ENCODE data around the gene UBE2J1.

The UBE2J1 gene

DNA sequence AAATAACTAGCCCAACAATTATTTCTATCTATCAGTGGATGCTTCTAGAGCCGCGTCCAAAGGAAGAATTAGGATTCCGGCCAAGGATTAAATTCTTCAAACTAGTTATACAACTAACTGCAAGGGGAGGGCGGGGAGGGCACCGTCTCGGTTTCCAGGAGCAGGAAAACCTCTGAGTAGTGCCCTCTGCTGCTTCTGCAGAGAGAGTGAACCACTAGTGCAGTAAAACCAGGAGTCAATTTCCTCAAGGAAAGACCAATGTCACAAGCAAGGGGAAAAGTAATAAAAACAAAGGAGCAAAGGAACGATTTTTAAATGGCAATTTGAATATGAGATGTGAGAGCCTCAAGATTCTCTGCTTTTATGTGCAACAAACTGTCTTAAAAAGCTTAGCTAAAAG, 16.5 kb upstream of the UBE2J1 start:
- Histone ChIP-seq H3K4me3 (no peak overlapping the region), H3K27ac (no peak overlapping the region)

DNA sequence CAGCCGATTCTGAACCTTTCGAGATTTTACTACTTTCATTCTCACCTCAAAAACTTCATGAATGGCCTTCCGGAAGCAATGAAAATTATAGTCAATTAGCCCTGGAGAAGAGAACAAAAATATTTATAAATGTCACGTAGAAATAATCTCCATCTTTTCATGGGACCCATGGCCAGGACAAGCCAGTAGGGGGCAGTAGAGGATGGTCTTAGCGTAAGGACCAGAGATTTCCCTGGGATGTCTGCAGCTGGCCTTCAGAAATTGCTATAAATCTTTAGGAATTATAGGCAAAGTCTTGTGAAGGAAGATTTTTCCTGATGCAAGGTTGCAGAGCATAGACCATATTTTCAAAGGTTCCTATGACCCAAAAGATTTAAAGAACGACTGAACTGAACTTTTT, 15.6 kb upstream of the UBE2J1 start:
- H3K4me3 ChIP-seq, result no peak overlapping the region

DNA sequence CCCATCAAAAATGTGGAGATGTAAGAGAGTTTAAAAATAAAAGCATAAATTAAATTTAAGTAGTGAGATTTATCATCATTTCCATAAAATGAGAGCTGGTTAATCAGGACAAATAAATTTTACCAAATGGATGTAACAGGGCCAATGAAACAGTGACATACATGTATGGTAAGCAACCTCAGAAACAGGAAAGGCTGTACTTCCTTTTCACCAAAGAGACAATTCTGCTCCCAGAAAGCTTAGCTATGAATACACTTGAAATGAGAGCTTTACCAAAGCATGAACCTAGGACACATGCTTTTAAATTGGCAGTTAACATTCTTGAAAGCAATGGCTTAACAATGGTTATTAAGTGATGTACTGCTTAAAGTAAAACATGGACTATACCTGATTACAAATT, 12.1 kb upstream of the UBE2J1 start:
- Histone ChIP-seq H3K27ac (no peak overlapping the region), H3K4me3 (no peak overlapping the region)

More for the DNA sequence above, 15.6 kb upstream of the UBE2J1 start:
- no peak overlapping the region for H3K27ac ChIP-seq

DNA sequence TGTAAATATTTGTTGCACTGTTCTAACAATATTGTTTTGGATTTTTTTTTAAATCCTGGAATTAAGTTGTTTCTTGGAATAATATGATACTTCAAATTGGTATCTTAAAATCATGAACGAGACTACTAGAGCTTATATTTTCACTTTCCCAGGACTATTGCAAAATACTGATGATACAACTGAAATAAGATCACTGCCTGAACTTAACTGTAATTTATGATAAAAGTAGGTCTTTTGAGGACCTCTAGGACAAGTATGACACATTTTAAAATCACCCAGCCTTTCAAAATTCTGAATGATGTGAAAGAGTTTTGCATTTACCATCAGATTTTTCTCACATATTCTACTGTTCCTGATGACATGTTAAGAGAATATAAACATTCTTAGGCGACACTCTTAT, 8.6 kb upstream of the UBE2J1 start:
- no peak overlapping the region for H3K4me3 ChIP-seq
- H3K27ac ChIP-seq, result no peak overlapping the region

DNA sequence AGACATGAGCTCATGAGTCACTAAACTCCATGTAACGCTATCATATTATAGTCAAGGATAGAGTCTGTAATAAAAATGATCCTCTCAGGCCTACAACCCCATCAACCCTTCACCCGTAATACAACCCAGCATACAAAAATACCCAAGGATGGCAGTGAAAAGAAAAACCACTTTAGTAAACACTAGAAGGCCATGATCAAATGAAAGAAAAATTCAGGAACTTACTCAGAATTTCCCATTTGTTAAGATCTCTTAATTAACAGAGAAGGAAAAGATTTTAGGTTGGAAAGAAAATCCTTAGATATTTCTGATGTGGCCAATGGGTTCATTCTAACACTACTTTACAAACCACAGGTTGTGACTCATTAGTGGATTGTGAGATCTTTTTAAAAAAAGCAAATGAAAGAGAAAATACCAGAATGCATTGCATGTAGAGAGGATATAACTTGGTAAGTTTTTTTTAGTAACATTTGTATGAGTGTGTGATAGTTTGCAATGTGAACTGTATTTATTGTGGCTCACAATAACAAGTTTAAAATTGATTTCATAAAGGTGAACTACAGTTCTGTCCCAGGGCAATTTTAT, 8.0 kb upstream of the UBE2J1 start:
- no peak overlapping the region for H3K4me3 ChIP-seq
- peak overlapping the region in 2 of 21 experiments; percentile 26 to 27 for H3K27ac ChIP-seq

DNA sequence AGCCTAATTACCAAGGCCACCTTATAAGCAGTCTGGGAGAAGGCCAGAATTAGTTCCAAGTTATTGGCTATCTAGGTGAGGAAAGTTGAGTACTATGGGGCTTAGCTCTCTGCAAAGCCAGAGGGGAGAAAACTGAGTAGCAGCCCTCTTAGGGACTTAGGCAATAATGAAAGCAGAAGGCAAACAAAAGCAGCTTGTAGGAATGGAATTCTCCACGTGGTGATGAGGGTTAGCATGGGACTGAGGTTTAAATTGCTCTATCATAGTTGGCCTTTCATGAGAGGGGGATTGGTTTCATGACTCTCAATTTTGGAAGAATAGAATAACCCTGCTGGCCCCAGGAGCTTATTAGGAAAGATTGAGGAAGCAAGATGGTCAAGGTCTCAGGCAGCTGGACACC, 7.0 kb upstream of the UBE2J1 start:
- Histone ChIP-seq H3K27ac (peak overlapping the region in 1 of 21 experiments; percentile 26), H3K4me3 (no peak overlapping the region)

DNA sequence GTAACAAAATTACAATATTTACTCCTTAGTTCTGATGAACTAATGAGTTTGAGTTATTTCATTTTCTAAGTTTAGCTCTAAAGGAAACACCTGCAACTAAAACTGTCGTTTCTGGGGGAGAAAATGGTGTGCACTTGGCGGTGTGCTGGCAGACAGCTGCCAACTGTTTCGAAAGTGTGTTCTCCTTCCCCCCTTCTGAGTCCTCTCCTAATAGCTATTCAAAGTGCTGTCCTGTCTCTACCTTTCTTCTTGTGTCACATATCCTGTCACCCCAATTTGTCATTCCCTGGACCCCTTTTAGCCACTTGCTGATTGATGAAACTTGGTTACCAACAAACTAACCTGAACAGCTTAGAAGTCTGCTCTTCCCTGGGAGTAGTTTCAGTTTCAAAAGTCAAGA, 4.9 kb upstream of the UBE2J1 start:
- peak overlapping the region in 3 of 21 experiments; percentile 34 to 64 (median 44) for H3K27ac ChIP-seq
- no peak overlapping the region for H3K4me3 ChIP-seq

DNA sequence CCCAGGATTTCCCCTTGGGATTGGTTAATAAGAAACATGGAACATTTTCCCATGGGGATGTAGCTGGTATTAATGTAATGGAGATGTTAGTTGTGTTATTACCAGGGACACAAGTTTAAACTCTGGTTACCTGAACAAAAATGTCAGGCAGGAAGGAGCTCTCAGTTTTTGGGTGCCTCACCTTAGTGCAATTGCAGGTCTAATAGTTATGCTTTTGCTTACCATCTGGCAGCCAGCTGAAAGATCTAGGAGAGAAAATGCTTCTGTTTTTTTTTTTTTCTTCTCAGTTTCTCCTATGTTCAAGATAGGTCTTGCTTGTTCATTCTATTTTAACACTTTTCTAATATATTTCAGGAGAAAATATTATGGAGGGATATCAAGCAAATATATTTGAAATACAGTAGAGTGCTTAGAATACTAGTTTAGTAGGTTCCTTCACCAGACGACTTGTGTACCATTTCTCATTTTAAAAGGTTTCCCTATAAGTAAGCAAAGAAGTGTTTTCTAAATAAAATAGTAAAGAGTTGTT, 4.2 kb upstream of the UBE2J1 start:
- Histone ChIP-seq H3K27ac (peak overlapping the region in 3 of 21 experiments; percentile 34 to 64 (median 44)), H3K4me3 (no peak overlapping the region)

DNA sequence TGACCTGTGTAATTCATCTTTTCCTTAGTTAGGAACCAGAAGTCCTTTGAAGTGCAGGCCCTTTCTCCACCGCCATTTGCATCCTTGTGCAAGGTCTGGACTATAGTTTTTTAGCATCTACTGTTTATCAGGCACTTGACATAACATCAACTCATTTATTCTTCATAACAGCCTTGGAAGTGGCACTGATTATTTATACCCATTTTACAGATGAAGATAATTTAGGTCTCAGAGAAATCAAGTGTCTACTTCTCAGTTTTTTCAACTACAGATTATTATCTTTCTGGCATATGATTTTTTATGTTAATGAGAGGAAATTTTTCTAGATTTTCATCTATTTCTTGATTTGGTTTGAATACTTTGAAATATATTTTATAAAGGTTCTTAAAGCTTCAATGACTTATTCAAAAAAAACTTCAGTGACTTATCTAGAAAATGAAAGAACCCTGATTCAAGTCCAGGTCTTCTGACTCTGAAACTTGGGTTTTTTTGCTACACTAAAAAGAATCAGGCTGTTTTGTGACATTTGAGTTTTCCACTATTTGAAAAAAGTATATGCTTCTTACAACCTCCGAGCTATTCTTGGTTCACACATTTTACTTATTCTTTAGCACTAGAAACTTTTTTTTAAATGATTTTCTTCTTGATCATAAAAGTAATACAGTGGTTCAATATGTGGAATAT, 3.1 kb upstream of the UBE2J1 start:
- no peak overlapping the region for H3K4me3 ChIP-seq
- H3K27ac ChIP-seq, result no peak overlapping the region

DNA sequence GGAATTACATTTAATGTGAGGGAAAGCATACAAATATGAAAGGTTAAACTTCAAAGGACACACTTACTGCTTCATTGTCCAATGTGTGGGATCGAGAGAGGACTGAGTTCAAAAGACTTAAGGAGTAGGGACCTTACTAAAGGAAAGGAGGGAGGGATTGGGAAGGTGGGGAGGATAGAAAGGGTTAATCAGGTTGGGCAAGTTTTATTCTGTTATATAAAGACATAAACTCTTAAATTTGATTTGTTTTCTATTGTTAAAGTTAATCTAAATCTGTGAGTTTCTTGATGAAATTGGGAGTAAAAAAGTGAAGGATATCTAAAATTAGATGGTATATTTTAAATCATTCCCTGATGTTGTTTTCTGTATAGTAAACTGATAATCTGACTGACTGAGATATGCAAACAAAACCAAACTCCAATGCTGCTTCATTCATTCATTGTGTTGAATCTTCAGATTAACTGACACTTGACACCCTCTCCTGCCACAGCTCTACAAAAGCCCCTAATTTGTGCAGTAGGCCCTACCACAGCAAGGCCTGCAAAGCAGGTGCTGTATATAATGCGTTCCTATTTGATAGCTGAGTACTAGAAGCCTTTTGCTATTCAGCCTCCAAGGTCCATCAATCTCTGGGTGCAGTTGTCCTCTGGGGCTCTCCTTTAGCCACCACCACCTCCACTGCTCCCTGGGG, 1.3 kb upstream of the UBE2J1 start:
- Histone ChIP-seq H3K4me3 (peak overlapping the region in 1 of 7 experiments; percentile 97), H3K27ac (peak overlapping the region in 6 of 21 experiments; percentile 89 to 96 (median 96))

DNA sequence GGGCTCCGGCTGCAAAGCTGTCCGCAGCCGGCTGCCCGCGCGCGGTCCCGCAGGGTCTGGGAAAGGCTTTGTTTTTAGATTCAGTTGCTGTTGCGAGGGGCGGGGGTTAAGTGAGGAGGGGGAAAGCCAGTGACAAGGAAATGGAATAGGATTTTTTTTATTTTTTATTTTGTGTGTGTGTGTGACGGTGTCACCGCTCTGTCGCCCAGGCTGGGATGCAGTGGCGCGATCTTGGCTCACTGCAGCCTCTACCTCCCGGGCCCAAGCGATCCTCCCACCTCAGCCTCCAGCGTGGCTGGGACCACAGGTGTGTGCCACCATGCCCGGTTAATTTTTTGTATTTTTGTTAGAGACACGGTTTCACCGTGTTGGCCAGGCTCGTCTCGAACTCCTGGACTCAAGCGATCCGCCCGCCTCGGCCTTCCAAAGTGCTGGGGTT, 615 bp upstream of the UBE2J1 start:
- peak overlapping the region; percentile 37 to 99 (median 96) for H3K27ac ChIP-seq
- H3K4me3 ChIP-seq, result peak overlapping the region; percentile 54 to 98 (median 84)

DNA sequence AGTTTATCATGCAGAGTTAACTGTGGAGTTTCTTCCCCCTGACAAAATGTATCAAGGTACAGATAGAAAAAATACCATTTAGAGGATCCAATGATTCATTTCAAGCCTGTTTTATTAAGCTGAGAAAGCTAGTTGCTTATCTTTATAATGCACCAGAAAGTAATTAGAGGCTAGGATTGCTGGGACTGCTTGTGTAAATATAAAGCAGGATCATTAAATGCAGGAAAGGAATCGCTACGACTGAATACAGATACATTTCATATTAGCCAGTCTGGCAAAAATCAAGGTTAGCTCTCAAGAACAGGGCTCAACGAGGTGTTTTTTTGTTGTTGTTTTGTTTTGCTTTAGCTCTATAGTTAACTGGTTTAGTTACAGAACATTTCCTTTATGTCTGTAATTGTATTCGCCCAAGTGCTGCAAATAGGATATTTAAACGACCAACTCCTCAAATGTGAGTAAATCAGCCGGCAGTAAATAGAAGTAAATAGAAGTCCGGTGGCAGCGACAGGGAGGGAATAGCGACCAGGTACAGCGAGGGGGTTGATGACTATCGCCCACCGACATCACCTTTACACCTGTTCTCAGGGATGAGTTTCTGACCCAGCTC, 748 bp downstream of the UBE2J1 start:
- Histone ChIP-seq H3K27ac (peak overlapping the region; percentile 89 to 99 (median 96)), H3K4me3 (peak overlapping the region; percentile 54 to 98 (median 84))

DNA sequence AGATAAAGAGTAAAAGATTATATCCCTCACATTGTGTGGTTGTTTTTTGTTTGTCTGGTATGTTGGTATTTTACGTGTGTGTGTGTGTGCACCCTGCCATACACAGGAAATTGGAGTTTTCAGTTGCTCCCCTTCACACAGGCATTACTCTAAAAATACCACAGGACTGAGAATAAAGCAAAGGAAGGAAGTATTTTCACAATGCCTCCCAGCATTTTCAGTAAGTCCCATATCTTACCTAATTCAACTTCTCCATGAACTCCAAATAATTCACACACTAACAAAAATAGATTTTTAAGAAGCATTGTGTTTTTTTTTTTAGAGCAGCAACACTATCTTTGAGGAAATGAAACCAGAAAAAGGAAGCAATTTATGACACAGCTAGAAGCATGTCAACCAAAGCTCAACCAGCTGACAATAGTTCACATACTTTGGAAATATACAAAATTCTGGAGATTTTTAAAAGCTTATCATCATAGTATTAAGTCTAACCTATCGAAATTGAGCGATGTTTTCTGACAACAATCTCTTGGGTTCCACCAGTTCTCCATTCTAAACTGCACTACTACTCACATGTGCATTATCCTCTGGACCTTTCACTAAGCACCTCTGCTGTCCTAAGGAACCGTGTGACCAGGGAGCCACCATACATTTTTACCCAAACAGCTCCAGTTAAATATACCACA, 2.1 kb downstream of the UBE2J1 start:
- H3K27ac ChIP-seq, result peak overlapping the region in 6 of 21 experiments; percentile 23 to 99 (median 92)

DNA sequence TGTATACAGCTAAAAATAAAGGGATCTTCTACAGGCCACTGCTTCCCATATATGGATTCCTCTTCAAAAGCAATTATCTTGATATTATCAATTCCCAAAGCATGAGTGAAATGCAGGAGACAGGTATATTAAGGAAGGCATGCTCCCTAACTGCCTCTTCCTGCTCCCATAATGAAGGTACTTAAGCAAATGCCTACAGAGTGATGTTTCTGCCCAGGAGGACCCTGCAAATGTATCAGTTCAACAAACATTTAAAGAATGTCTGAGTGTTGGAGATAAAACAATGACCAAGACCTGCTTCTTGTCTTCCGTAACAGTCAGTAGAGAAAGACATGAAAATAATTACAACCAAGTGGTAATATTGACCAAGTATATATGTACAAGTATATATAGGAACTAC, 4.2 kb downstream of the UBE2J1 start:
- H3K4me3 ChIP-seq, result no peak overlapping the region

More for the DNA sequence above, 2.1 kb downstream of the UBE2J1 start:
- peak overlapping the region in 4 of 7 experiments; percentile 54 to 96 (median 75) for H3K4me3 ChIP-seq

DNA sequence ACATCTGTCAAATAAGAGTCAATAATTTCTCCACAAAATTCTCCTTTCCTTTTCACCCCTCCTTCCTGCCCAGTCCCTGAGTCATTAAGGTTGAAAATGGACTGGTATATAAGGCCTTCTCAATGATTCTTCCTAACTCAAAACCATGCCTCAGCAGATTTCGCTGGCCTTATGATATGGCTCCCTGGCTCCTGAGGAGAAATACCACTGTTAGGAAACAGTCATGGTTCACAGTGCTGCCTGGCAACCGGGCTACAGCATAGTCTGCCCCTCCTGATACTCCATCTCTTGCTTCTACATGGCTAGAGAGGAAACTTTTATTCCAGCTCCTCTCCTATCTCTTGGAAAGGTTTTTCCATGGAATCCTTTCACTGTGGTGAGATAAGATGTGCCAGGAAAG, 4.7 kb downstream of the UBE2J1 start:
- Histone ChIP-seq H3K27ac (no peak overlapping the region), H3K4me3 (no peak overlapping the region)

More for the DNA sequence above, 4.2 kb downstream of the UBE2J1 start:
- no peak overlapping the region for H3K27ac ChIP-seq

DNA sequence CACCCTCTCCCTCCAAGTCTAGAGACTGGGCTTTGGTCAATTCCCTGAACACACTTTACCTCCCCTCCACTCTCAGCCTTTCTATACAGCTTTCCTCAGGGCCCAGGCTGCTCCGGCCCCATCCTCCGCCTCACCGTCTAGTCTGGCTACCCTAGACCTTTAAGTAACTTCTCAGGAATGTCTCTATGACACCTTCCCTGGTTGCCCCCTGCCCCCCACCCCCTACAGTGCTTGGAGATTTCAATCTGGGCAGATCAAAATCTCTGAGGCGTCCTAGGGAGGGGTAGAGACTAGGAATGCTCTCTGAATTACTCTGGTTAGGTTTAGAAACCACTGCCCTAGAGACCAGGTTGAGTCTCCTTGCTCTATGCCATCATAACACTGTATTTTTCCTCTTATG, 6.1 kb downstream of the UBE2J1 start:
- no peak overlapping the region for H3K27ac ChIP-seq
- H3K4me3 ChIP-seq, result no peak overlapping the region

DNA sequence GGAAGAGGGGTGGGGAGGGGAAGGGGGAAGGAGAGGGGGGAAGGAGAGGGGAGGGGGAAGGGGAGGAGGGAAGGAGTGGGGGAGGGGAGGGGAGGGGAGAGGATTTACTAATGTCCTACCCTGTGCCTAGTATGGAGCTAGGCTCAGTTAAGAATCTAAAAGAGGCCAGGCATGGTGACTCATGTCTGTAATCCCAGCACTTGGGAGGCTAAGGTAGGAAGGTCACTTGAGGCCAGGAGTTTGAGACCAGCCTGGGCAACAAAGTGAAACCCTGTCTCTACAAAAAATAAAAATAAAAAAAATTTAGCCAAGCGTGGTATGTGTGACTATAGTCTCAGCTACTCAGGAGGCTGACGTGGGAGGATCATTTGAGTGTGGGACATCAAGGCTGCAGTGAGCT, 13.0 kb downstream of the UBE2J1 start:
- H3K27ac ChIP-seq, result no peak overlapping the region
- no peak overlapping the region for H3K4me3 ChIP-seq

DNA sequence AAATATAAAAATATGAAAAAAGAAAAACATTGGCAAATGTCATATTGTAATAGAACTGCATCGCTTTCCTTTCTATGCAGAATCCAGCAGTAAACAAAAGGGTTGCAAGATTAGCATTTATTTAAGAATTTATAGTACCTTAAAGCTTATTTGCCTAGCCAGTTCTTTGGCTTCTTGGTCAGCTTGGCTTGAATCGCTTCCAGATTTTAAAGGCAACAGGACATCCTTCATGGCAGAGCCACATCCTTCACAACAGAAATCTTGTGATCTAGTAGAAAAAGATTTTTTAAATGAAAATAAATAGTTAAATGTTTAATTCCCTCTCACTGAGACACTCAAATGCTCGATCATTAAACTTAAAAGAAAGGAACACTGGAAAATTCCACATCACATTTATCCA, 17.4 kb downstream of the UBE2J1 start:
- Histone ChIP-seq H3K4me3 (no peak overlapping the region), H3K27ac (no peak overlapping the region)

DNA sequence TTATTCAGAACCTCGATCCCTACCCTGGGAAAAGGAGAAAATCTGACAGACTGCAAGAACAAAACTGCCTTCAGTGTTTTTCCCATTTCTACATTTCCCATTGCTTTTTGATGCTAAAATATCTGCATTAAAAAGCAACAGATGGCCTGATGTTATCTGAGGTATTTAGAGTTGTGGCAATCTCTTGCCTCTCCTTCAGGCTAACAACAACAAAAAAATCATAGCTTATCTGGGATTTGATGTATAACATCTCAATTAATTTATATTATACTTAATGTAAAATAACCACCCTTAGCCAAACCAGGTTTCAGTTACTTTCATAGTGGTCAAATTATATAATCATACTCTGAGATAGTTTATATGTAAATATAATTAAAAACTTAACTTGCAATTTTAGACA, 21.6 kb downstream of the UBE2J1 start:
- Histone ChIP-seq H3K4me3 (no peak overlapping the region), H3K27ac (no peak overlapping the region)

DNA sequence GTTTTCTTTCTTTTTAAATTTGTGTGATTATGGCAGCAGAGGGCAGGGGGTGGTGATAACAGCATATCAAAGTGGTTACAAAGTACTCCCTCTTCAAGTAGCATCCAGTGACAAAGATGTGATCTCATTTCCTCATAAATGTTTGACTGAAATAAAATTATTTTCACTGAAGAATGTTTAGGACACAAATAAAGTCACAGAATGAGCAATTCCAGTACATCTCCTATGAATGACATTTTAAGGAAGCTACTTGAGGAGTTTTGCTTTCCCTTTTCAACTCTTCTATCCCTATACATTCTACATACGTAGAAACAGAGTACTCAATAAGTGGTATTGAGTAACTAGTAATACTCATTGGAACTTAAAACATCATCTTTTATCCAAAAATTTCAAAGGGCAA, 23.5 kb downstream of the UBE2J1 start:
- no peak overlapping the region for H3K27ac ChIP-seq
- no peak overlapping the region for H3K4me3 ChIP-seq
